Dendritic cell treated with granulocyte-macrophage colony-stimulating factor and Interleukin-4, amounts not matched to agents 40 ng/mL and 50 ng/mL, for 4 days (primary cell): ENCODE measurements around the gene NSG2.
"Not testable (repeated sequence)": the region's sequence is repeated elsewhere in the genome, so short reads cannot be mapped to it uniquely, and the experiment has no call there.

Source experiments
- H3K27ac Mint-ChIP-seq: one replicate; pipeline ENCODE4 v1.8.0; 2022; ENCODE audit warnings: mild to moderate bottlenecking, mixed read lengths
- H3K27me3 Mint-ChIP-seq: one replicate; pipeline ENCODE4 v1.8.0; 2022; ENCODE audit warnings: mild to moderate bottlenecking, mixed read lengths
- H3K36me3 Mint-ChIP-seq: one replicate; pipeline ENCODE4 v1.8.0; 2022; ENCODE audit warnings: low read depth, mixed read lengths
- H3K4me1 Mint-ChIP-seq: one replicate; pipeline ENCODE4 v1.8.0; 2022; ENCODE audit warnings: low read depth, mixed read lengths
- H3K4me3 Mint-ChIP-seq: one replicate; pipeline ENCODE4 v1.8.0; 2022; ENCODE audit warnings: mild to moderate bottlenecking, moderate library complexity, mixed read lengths
- H3K9me3 Mint-ChIP-seq: one replicate; pipeline ENCODE4 v1.8.0; 2022; ENCODE audit warnings: mixed read lengths
- intact Hi-C: fragments of 100-400 bp; cut with micrococcal nuclease; formaldehyde crosslinking; loops from one replicate; pipeline ENCODE4 v1.15.0; 2022

Gene NSG2

DNA sequence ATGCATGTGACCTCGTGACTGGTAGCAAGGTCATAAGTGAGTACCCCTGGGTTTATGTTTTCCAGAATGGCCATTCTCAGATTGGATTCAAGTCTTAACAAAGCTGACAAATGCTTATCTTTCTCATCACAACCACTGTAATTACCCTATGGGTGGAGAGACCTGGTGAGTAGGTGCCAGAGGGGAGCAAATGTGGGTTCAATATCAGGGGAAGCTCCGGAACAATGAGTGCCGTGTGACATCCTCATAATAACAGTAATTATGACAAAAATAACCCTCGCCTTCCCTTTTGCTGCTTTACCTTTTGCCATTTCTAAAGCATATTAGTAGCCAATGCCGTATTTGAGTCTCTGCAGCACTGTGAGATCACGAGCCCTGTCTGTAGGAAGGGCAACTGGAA lies 95.9 kb downstream of the NSG2 start:
- intact Hi-C loops = no loop called here
- H3K27me3 Mint-ChIP-seq = no peaks in the 10 kb centered on the region
- H3K9me3 Mint-ChIP-seq = no peaks in the 10 kb centered on the region
- H3K27ac Mint-ChIP-seq = no peak overlapping the region
- H3K4me3 Mint-ChIP-seq = no peak overlapping the region
- no peaks in the 10 kb centered on the region for H3K4me1 Mint-ChIP-seq
- no peaks in the 10 kb centered on the region for H3K36me3 Mint-ChIP-seq

DNA sequence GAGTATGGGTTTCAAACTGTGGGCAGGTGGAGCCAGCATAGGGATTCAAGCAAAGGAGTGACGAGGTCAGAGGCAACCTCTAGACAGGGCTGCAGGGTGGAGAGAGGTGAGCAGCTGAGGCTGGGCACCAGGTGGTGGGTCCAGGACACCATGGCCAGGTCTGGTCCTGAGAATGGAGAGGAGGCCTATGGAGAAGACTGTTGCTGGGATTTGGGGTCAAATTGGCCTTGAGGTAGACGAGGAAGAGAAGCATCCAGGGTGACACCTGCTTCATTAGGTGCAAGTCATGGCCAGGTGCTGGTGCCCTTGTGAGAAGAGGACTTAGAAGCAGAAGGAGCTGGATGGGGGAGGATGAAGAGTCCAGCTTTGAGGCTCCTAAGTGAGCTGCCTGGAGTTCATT lies 99.6 kb downstream of the NSG2 start:
- Mint-ChIP-seq H3K27me3 (no peaks in the 10 kb centered on the region), H3K9me3 (no peaks in the 10 kb centered on the region), H3K4me1 (no peaks in the 10 kb centered on the region), H3K27ac (no peak overlapping the region), H3K36me3 (no peaks in the 10 kb centered on the region), H3K4me3 (no peak overlapping the region)
- intact Hi-C loops = no loop called here

DNA sequence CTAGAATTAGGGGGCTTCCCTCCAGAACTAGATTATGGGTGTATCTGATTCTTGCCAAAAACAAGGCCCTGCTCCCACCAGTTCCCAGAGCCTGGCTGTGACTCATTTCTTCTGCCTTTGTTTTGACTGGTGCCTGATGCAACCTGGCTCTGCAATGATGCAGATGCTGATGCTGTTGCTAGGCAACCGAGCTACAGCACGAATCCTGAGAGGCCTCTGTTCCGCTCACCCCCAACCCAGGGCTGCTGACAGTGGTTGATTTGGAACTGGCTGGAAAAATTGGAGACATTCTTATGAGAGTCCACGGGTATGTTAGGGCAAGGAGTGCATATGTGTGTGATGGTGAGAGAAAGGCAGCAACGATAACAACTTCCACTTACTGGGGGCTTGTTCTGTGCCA lies 100.3 kb downstream of the NSG2 start:
- Mint-ChIP-seq H3K4me3 (no peak overlapping the region), H3K9me3 (no peaks in the 10 kb centered on the region), H3K4me1 (no peaks in the 10 kb centered on the region), H3K27ac (no peak overlapping the region), H3K27me3 (no peaks in the 10 kb centered on the region), H3K36me3 (no peaks in the 10 kb centered on the region)
- intact Hi-C loops = no loop called here

DNA sequence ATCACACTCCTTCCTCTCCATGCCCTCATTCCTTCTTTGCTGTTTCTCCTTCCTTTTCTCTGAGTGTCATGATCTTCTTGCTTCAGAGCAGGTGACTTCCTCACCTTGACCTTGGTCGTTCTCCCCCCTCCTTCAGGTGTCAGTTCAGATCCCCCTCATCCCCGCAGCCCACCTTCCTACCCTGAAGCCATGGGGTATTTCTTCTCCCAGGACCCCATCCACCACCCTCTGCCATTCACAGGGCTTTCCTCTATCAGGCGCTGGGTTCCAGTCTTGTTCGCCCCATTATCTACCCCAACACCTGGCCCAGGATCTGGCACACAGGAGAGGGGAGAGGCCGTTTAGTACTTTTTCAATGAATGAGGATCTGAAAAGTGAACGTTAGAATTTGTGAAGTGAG lies 101.0 kb downstream of the NSG2 start:
- Mint-ChIP-seq H3K27ac (no peak overlapping the region), H3K36me3 (no peaks in the 10 kb centered on the region), H3K4me1 (no peaks in the 10 kb centered on the region), H3K4me3 (no peak overlapping the region), H3K27me3 (no peaks in the 10 kb centered on the region), H3K9me3 (no peaks in the 10 kb centered on the region)
- intact Hi-C loops = no loop called here

DNA sequence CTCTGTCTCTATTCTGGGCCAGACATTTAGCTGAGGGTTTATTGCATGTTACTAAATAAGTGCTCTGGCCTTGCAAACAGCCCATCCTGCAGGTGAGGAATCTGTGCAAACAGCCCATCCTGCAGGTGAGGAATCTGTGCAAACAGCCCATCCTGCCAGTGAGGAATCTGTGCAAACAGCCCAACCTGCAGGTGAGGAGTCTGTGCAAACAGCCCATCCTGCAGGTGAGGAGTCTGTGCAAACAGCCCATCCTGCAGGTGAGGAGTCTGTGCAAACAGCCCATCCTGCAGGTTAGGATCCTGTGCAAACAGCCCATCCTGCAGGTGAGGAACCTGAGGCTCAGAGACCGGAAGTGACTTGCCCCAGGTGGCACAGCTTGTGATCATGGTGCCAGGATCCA lies 101.5 kb downstream of the NSG2 start:
- H3K4me3 Mint-ChIP-seq, H3K9me3 Mint-ChIP-seq, H3K4me1 Mint-ChIP-seq, H3K36me3 Mint-ChIP-seq, H3K27ac Mint-ChIP-seq, intact Hi-C loops, H3K27me3 Mint-ChIP-seq: not testable (repeated sequence)

DNA sequence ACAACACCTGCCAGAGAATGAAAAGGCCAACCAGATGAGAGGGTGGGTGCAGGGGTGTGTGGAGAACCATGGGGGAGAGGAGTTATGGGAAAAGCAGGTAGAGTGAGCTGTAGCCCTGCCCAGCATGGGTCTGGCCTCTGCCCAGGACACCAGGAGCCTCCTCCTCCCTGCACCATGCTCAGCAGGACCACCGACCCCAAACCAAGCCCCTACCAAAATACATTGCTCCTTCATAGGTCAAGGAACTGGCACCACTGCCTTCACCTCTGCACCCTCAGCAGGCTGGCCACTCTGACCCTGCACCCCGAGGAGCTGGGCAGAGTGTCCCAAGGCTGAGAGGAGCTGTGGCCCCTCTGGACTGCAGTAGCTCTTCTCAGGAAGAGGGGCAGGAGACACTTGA lies 102.0 kb downstream of the NSG2 start:
- Mint-ChIP-seq H3K4me1 (no peaks in the 10 kb centered on the region), H3K36me3 (no peaks in the 10 kb centered on the region), H3K4me3 (no peak overlapping the region), H3K9me3 (no peaks in the 10 kb centered on the region), H3K27me3 (no peaks in the 10 kb centered on the region), H3K27ac (no peak overlapping the region)
- intact Hi-C loops = no loop called here

DNA sequence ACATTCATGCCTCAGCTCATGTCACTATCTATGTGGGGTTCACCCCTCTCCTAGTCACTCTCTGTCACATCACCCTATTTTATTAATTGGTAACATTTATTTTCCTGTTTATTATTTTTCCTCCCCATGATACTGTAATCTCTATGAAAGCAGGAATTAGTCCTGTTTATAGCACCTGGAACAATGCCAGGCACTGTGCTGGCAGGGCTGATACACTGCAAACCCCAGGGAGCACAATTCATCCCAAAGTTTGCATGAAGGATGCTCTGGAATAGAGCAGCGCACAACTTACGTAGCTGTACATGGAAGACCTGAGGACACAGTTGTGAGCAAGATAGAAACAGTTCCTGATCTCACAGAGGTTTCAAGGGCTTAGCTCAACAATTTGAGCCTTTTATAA lies 103.2 kb downstream of the NSG2 start:
- Mint-ChIP-seq H3K4me3 (no peak overlapping the region), H3K27ac (no peak overlapping the region), H3K27me3 (no peaks in the 10 kb centered on the region), H3K36me3 (no peaks in the 10 kb centered on the region), H3K9me3 (no peaks in the 10 kb centered on the region), H3K4me1 (no peaks in the 10 kb centered on the region)
- intact Hi-C loops = no loop called here

DNA sequence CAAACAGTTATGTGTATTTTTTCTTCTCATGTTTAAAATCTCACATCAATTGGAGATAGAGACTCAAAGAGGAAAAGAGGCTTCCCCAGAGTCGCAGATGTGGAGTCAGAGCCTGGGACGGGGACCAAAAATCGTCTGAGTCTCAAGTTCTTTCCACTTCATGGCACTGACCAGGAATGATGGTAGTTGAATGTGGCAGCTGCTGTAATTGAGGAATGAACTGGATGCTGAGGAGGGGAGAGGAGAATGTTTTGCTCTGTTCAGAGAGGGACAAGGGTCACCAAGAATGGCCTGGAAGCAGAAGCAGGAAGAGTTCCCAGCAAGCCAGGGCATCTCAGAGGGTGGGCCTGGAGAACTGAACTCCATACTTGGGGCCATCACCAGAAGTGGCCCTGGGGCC lies 103.9 kb downstream of the NSG2 start:
- peaks cover 2% of the 10 kb centered on the region for H3K9me3 Mint-ChIP-seq
- H3K36me3 Mint-ChIP-seq = no peaks in the 10 kb centered on the region
- H3K4me1 Mint-ChIP-seq = no peaks in the 10 kb centered on the region
- H3K27ac Mint-ChIP-seq = no peak overlapping the region
- no peaks in the 10 kb centered on the region for H3K27me3 Mint-ChIP-seq
- intact Hi-C loops = no loop called here
- H3K4me3 Mint-ChIP-seq = no peak overlapping the region

DNA sequence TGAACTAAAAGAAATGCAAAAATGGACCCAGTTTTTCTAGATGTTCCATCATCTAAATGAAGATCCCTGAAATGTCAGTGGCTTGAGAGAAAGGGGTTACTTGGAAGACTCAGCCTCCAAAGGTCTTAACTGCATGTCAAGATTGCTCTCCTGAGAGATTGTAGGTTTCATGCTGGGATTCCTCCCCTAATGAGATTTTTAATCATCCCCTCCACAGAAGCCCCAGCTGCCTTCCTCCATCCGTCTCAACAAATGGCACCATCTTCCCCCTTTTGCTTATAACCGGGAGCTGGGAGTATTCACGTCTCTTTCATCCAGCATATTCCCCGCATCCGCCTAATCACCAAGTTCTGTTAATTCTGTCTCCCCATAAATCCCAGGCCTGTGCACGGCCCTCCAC lies 104.5 kb downstream of the NSG2 start:
- Mint-ChIP-seq H3K27ac (no peak overlapping the region), H3K36me3 (no peaks in the 10 kb centered on the region), H3K4me3 (no peak overlapping the region), H3K27me3 (peaks cover 1% of the 10 kb centered on the region), H3K4me1 (no peaks in the 10 kb centered on the region), H3K9me3 (peaks cover 8% of the 10 kb centered on the region)
- intact Hi-C loops = no loop called here

DNA sequence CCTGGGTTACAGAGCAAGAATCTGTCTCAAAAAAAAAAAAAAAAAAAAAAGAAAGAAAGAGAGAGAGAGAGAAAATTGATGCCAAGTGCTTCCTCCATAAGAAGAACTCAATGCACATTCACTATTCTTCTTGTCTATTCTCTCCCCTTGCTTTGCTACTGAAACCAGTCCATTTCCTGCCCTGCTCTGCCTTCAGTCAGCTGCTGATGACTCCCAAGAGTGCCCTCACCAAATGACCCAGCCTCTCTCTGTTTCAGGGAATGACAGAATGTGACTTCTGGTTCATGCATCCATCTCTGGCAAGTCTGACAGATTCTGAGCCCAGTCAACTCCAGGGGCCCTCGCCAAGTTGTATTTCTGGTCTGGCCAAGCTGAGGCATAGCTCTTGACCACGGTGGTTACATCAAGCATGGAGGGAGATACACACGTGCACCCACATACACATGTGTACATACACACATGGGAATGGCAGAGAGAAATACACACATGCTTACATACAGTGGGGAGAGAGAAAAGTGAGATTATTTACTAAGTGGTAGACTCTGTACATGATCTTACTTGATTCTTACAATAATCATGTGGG lies 106.2 kb downstream of the NSG2 start:
- Mint-ChIP-seq H3K4me1 (no peaks in the 10 kb centered on the region), H3K36me3 (no peaks in the 10 kb centered on the region), H3K9me3 (peaks cover 9% of the 10 kb centered on the region), H3K4me3 (no peak overlapping the region), H3K27ac (no peak overlapping the region), H3K27me3 (peaks cover 1% of the 10 kb centered on the region)
- intact Hi-C loops = no loop called here

DNA sequence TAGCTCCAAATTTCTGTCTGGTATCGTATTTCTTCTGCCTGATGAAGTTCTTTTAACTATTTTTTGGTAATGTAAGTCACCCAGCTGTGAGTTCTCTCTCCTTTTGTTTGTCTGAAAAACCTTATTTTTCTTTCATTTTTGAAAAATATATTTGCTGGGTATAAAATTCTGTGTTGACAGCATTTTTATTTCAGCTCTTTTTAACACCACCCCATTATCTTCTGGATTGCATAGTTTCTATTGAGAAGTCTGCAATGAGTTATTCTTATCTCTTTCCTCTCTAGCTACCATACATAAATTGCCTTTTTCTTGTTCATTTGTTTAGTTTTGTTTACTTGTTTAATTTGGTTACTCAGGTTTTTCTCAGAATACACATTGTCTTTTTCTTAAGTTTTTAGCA lies 109.1 kb downstream of the NSG2 start:
- Mint-ChIP-seq H3K4me1 (no peaks in the 10 kb centered on the region), H3K27ac (no peak overlapping the region), H3K27me3 (peaks cover 1% of the 10 kb centered on the region), H3K9me3 (peaks cover 23% of the 10 kb centered on the region), H3K4me3 (no peak overlapping the region), H3K36me3 (no peaks in the 10 kb centered on the region)
- intact Hi-C loops = no loop called here

DNA sequence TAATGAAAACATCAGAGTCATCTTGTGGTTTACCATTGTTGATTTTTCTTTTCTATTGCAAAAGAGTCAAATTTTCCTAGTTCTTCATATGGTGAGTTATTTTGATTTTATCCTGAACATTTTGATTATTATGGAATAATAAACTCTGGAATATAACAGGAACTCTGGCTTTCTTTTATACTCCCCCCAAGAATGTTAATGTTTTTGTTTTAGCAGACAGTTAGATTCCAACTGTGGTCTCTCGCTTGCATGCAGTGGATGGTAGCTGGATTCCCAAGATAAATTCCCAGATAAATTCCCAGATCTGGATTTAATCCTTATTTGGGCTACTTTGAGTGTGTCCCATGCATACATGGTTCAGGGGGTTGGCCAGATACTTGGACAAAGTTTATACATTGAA lies 109.8 kb downstream of the NSG2 start:
- no peak overlapping the region for H3K4me3 Mint-ChIP-seq
- peaks cover 23% of the 10 kb centered on the region for H3K9me3 Mint-ChIP-seq
- no peaks in the 10 kb centered on the region for H3K36me3 Mint-ChIP-seq
- no peak overlapping the region for H3K27ac Mint-ChIP-seq
- peaks cover 1% of the 10 kb centered on the region for H3K27me3 Mint-ChIP-seq
- no peaks in the 10 kb centered on the region for H3K4me1 Mint-ChIP-seq
- intact Hi-C loops = no loop called here

DNA sequence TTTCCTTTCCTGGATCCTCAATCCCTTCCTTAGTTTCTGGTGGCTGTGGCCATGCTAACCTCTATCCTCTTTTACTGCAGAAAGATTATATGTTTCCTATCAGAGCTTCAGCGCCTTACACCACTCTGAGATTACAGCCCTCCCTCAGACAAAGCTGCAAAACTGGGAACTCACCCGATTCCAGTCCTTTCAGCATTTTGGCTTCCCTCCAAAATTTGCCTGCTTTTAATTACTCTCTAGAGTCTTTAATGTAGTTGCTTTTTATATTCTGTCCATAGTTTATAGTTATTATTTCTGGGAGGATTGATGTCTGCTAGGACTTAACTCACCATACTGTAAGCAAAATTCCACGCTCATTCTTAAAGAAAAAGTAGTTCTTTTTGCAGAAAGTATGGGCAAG lies 110.2 kb downstream of the NSG2 start:
- intact Hi-C loops = no loop called here
- Mint-ChIP-seq H3K4me3 (no peak overlapping the region), H3K36me3 (no peaks in the 10 kb centered on the region), H3K27me3 (peaks cover 1% of the 10 kb centered on the region), H3K4me1 (no peaks in the 10 kb centered on the region), H3K27ac (no peak overlapping the region), H3K9me3 (peaks cover 23% of the 10 kb centered on the region)

DNA sequence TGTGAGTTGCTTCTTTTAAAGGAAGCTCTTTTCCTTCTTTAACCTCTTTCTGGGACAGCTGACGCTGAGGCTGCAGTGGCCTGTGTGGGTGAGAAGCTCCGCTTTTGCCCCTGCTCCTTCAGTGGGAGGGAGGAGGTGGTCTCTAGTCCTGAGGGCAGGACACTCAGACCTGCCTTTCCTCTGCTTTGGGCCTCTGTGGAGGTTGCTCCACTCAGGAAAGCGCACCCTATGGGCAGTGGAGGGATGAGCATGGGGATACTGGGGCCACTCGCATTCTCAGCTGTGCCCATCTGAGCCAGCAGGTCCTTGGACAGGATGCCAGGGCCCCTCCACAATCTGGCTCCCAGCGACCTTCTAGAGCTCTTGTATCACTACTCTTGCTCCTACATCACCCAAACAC lies 111.5 kb downstream of the NSG2 start:
- intact Hi-C loops = no loop called here
- Mint-ChIP-seq H3K27ac (no peak overlapping the region), H3K4me1 (no peaks in the 10 kb centered on the region)

More for the DNA sequence above, 111.5 kb downstream of the NSG2 start:
- H3K9me3 Mint-ChIP-seq = peaks cover 23% of the 10 kb centered on the region
- no peak overlapping the region for H3K4me3 Mint-ChIP-seq
- H3K27me3 Mint-ChIP-seq = peaks cover 1% of the 10 kb centered on the region
- no peaks in the 10 kb centered on the region for H3K36me3 Mint-ChIP-seq
